Activated CD8-positive, alpha-beta T cell treated with anti-CD3 and anti-CD28 coated beads for 36 hours (primary cell): Measurements from ENCODE around the gene TET2. TPM values are rescaled to one million over a fixed set of nuclear protein-coding genes. Genes with fewer than 3 reads are reported as not detected.

Experiments used
- ATAC-seq: fragments of 200-7000 bp; cut with Tn5 transposase; one replicate; pipeline ENCODE4 v1.10.0; 2021; ENCODE audit warnings: mild to moderate bottlenecking, moderate library complexity
- CTCF ChIA-PET: fragments of 350-600 bp; sonication (Branson Sonifier 250); formaldehyde crosslinking; loops from one replicate; lab custom pipeline; 2021; ENCODE audit warnings: antibody characterized with exemption; lab: Charles Lee
- POLR2A ChIA-PET: fragments of 350-600 bp; sonication (Branson Sonifier 250); formaldehyde crosslinking; loops from one replicate; lab custom pipeline; 2021; ENCODE audit warnings: antibody characterized with exemption; lab: Charles Lee
- DNase-seq: peaks from one replicate; pipeline ENCODE4 v3.0.0-alpha.2; 2020
- H3K27ac Mint-ChIP-seq: one replicate; pipeline ENCODE4 v1.8.0; 2021; ENCODE audit warnings: mild to moderate bottlenecking, mixed read lengths
- H3K27me3 Mint-ChIP-seq: one replicate; pipeline ENCODE4 v1.8.0; 2021; ENCODE audit warnings: mixed read lengths
- H3K36me3 Mint-ChIP-seq: one replicate; pipeline ENCODE4 v1.8.0; 2021; ENCODE audit warnings: low read depth, mixed read lengths
- H3K4me1 Mint-ChIP-seq: one replicate; pipeline ENCODE4 v1.8.0; 2021; ENCODE audit warnings: low read depth, mixed read lengths
- H3K4me3 Mint-ChIP-seq: one replicate; pipeline ENCODE4 v1.8.0; 2021; ENCODE audit warnings: mild to moderate bottlenecking, moderate library complexity, mixed read lengths
- H3K9me3 Mint-ChIP-seq: one replicate; pipeline ENCODE4 v1.8.0; 2021; ENCODE audit warnings: mixed read lengths
- CTCF ChIP-seq: fragments of 200-600 bp; IDR thresholded peaks from one replicate; pipeline ENCODE4 v1.8.0; 2022; ENCODE audit warnings: antibody characterized with exemption, mild to moderate bottlenecking
- intact Hi-C: fragments of 100-400 bp; cut with micrococcal nuclease; formaldehyde crosslinking; loops from one replicate; pipeline ENCODE4 v1.10.0; 2022
- total RNA-seq, 2 experiments: library from RNA; stranded (reverse); gene quantifications; one replicate each; pipeline ENCODE4 v1.2.3, GENCODE V29; 2021

The TET2 gene
- total RNA-seq, 2 experiments from 2014 or later, result 31.3 to 36.0 TPM

- peaks cover 11% of the 10 kb centered on the region for H3K36me3 Mint-ChIP-seq
- no peak overlapping the region for H3K4me3 Mint-ChIP-seq
- intact Hi-C loops, result no loop called here
- TF ChIP-seq CTCF, result no peak
- H3K4me1 Mint-ChIP-seq, result no peaks in the 10 kb centered on the region
- ATAC-seq (no peak), DNase-seq (no peak)
- ChIA-PET CTCF (interaction anchor here (0.8 to 1.2 kb wide), 2 partner anchors 18 to 25 kb away, joined by 3 read pairs; no protein-coding TSS in a partner anchor), POLR2A (no interaction called here)
- H3K9me3 Mint-ChIP-seq, result peaks cover 13% of the 10 kb centered on the region
- no peak overlapping the region for H3K27ac Mint-ChIP-seq
- no peaks in the 10 kb centered on the region for H3K27me3 Mint-ChIP-seq
These were observed 171.8 kb downstream of the TET2 start for GRCh38 chr4:105318486-105318885.

- TF ChIP-seq CTCF, result no peak
- intact Hi-C loops, result no loop called here
- Mint-ChIP-seq H3K4me3 (no peak overlapping the region), H3K27ac (no peak overlapping the region), H3K9me3 (no peaks in the 10 kb centered on the region), H3K27me3 (no peaks in the 10 kb centered on the region), H3K4me1 (peaks cover 13% of the 10 kb centered on the region), H3K36me3 (no peaks in the 10 kb centered on the region)
- DNase-seq (peak; percentile 7), ATAC-seq (peak; percentile 62)
- CTCF ChIA-PET, result no interaction called here
- POLR2A ChIA-PET, result no interaction called here
These were observed 180.5 kb downstream of the TET2 start for GRCh38 chr4:105327222-105327621.

GRCh38 chr4:105327956-105328355 is 181.3 kb downstream of the TET2 start:
- DNase-seq (no peak), ATAC-seq (no peak)
- H3K4me1 Mint-ChIP-seq, result peaks cover 13% of the 10 kb centered on the region
- H3K9me3 Mint-ChIP-seq, result no peaks in the 10 kb centered on the region
- ChIA-PET CTCF (no interaction called here), POLR2A (no interaction called here)
- no peak overlapping the region for H3K27ac Mint-ChIP-seq
- intact Hi-C loops, result no loop called here
- no peak for TF ChIP-seq CTCF
- H3K27me3 Mint-ChIP-seq, result no peaks in the 10 kb centered on the region
- no peaks in the 10 kb centered on the region for H3K36me3 Mint-ChIP-seq
- no peak overlapping the region for H3K4me3 Mint-ChIP-seq

GRCh38 chr4:105329081-105329480 is 182.4 kb downstream of the TET2 start:
- ChIA-PET POLR2A (no interaction called here), CTCF (no interaction called here)
- DNase-seq, result no peak
- H3K9me3 Mint-ChIP-seq, result no peaks in the 10 kb centered on the region
- no peaks in the 10 kb centered on the region for H3K27me3 Mint-ChIP-seq
- no peak for ATAC-seq
- no peaks in the 10 kb centered on the region for H3K36me3 Mint-ChIP-seq
- peaks cover 13% of the 10 kb centered on the region for H3K4me1 Mint-ChIP-seq
- intact Hi-C loops, result no loop called here
- TF ChIP-seq CTCF, result no peak
- H3K4me3 Mint-ChIP-seq, result no peak overlapping the region
- H3K27ac Mint-ChIP-seq, result no peak overlapping the region
